ENCODE data around the gene MYOZ3.

The MYOZ3 gene

DNA sequence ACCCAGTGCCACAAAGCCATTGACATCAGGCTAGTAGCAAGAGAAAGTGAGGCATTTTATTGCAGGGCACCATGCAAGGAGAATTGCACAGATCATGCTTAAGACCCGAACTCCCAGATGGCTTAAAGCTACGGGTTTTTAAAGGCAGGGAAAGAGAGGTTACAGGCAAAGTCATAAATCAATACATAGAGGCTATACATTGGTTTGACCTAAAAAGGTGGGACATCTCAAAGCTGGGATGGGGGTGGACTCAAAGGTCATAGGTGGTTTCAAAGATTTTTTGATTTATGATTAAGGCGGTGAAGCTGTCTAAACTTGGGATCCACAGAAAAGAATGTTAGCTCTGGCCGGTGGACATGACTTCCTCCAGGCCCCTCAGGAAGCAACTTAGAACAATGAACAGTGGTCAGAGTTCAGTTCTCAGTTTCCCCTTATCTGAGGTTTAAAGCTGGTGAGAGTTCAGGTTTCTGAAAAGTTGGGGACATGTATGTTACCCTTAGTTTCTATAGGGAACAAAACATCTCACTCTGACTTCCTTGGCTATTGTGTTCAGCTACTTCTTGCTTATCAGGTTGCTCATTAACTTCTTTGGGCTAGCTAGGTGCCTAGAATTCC is 45.8 kb downstream of the MYOZ3 start:
- DNase-seq, result no peak

GRCh38 chr5:150710165-150710564 is 49.1 kb downstream of the MYOZ3 start:
- DNase-seq, result no peak

DNA sequence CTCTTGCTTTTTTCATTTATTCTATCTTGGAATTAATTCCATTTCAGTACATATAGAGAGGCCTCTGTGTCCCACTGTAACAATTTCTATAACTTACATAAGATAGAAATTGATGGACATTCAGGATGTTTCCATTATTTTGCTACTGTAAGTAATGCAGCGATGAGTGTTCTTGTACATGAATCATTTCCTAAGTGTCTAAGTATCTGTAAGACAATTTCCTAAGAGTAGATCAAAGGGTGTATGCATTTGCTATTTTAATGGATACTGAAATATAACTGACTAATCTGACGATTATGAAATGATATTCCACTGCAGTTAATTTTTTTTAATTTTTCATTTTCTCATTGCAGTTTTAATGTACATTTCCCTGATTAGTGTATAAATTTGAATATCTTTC is 62.8 kb downstream of the MYOZ3 start:
- no peak for DNase-seq
